ENCODE measurements around the gene ROR2.
A peak's percentile ranks its signal among the peaks of the same experiment; 100 is the strongest.

ROR2 gene

DNA sequence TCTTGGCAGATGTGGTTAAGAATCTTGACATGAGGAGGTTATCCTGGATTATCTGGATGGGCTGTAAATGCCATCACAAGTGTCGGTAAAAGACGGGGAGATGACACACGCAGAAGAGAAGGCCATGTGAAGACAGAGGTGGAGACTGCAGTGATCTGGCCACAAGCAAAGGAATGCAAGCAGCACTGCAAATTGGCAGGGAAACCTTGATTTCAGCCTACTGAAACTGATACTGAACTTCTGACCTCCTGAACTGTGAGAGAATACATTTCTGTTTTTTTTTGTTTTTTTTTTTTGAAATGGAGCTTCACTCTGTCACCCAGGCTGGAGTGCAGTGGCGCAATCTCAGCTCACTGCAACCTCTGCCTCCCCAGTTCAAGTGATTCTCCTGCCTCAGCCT is 433.9 kb downstream of the ROR2 start:
- TF ChIP-seq FOXP2 (optimal IDR thresholded peaks at IDR 0.05; ENCODE audit: borderline replicate concordance, extremely low read depth, extremely low read length, insufficient read depth), result no peak
- TF ChIP-seq REST (IDR thresholded peaks at IDR 0.05; ENCODE audit: insufficient read depth in 1 of 2, low read depth in 2 of 2, low read length in 2 of 2), result no peak

DNA sequence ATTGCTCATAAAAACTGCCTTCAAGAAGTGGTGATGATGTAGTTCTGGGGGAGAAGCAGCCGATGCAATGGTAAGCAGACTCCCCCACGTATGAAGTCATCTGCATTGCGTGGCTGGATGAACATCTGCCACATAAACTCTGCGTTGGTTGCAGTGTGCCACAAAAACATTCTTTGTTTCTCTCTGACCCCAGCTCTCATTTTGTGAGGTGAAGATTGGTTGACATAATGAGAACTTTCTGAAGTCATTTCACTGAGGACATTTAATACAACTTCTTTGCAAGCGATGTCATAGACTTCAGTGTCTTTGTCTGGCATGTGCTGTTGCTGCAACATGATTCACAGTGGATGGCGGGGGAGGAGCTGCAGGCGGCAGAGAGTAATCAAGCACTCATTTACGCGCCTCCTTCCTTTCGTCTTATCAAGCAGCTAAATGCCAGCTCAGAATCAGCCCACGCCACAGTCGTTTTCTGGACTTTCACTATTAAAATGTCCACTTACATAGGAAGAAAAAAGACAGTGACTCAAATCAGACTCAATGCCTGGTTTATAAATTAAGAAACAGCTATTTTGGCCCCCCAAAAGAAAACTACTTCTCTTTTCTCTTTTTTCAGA is 434.8 kb downstream of the ROR2 start:
- TF ChIP-seq TAF1 (IDR thresholded peaks at IDR 0.05; ENCODE audit: borderline replicate concordance, insufficient read depth, low read length) (no peak), SIN3A (IDR thresholded peaks at IDR 0.05; ENCODE audit: borderline replicate concordance, insufficient read depth, low read length) (no peak), POLR2AphosphoS5 (IDR thresholded peaks at IDR 0.05; ENCODE audit: low read depth, low read length) (no peak), REST (IDR thresholded peaks at IDR 0.05; ENCODE audit: insufficient read depth in 1 of 2, low read depth in 2 of 2, low read length in 2 of 2) (no peak), FOXP2 (optimal IDR thresholded peaks at IDR 0.05; ENCODE audit: borderline replicate concordance, extremely low read depth, extremely low read length, insufficient read depth) (peak; percentile 52)
